GM06990 (cell line): ENCODE measurements around the gene MYT1.

ENCODE experiments used
- DNase-seq: peaks from one replicate; pipeline ENCODE4 v3.0.0-alpha.2; 2011; ENCODE audit not compliant: insufficient read length; ENCODE audit errors: extremely low read depth
- H3K27me3 ChIP-seq: replicated peaks from 2 replicates; pipeline ENCODE4 v1.6.0; 2011; ENCODE audit warnings: low read length; ENCODE audit not compliant: control insufficient read depth, insufficient read depth
- H3K36me3 ChIP-seq: 2 replicates; pipeline ENCODE4 v1.5.1; 2011; ENCODE audit warnings: low read length; ENCODE audit not compliant: control insufficient read depth, insufficient read depth
- H3K4me3 ChIP-seq: replicated peaks from 2 replicates; pipeline ENCODE4 v1.5.1; 2011; ENCODE audit warnings: low read depth, mild to moderate bottlenecking, control low read depth, low read length
- CTCF ChIP-seq: IDR thresholded peaks from 2 replicates; pipeline ENCODE4 v1.5.1; 2011; ENCODE audit warnings: low read length, control low read depth, mild to moderate bottlenecking, inconsistent platforms; ENCODE audit not compliant: insufficient read depth, poor library complexity, severe bottlenecking

The MYT1 gene

GRCh38 chr20:64138276-64138815 is 25.9 kb upstream of the MYT1 start:
- Histone ChIP-seq H3K27me3 (no peaks in the 10 kb centered on the region; the same call in 1 of the 2 replicates), H3K4me3 (no peak overlapping the region), H3K36me3 (no peaks in the 10 kb centered on the region)
- no peak for DNase-seq
- TF ChIP-seq CTCF: no peak

GRCh38 chr20:64139199-64140060 is 24.8 kb upstream of the MYT1 start:
- H3K27me3 ChIP-seq: no peaks in the 10 kb centered on the region; the same call in 1 of the 2 replicates
- H3K36me3 ChIP-seq: no peaks in the 10 kb centered on the region
- H3K4me3 ChIP-seq: no peak overlapping the region
- TF ChIP-seq CTCF: no peak
- no peak for DNase-seq

GRCh38 chr20:64140061-64140931 is 24.0 kb upstream of the MYT1 start:
- Histone ChIP-seq H3K27me3 (no peaks in the 10 kb centered on the region; the same call in 1 of the 2 replicates), H3K4me3 (no peak overlapping the region), H3K36me3 (no peaks in the 10 kb centered on the region)
- no peak for TF ChIP-seq CTCF
- no peak for DNase-seq

GRCh38 chr20:64140956-64141355 is 23.3 kb upstream of the MYT1 start:
- Histone ChIP-seq H3K27me3 (no peaks in the 10 kb centered on the region; the same call in 1 of the 2 replicates), H3K36me3 (no peaks in the 10 kb centered on the region), H3K4me3 (no peak overlapping the region)
- no peak for DNase-seq
- TF ChIP-seq CTCF: no peak

GRCh38 chr20:64142590-64142989 is 21.7 kb upstream of the MYT1 start:
- H3K4me3 ChIP-seq: no peak overlapping the region
- no peak for DNase-seq
- no peaks in the 10 kb centered on the region; the same call in 1 of the 2 replicates for H3K27me3 ChIP-seq
- H3K36me3 ChIP-seq: no peaks in the 10 kb centered on the region
- no peak for TF ChIP-seq CTCF
